Measurements from ENCODE around the gene PAK1IP1. TPM values are rescaled to one million over a fixed set of nuclear protein-coding genes. Genes with fewer than 3 reads are reported as not detected.
"Not testable (repeated sequence)": the region's sequence is repeated elsewhere in the genome, so short reads cannot be mapped to it uniquely, and the experiment has no call there.

Gene PAK1IP1
- total RNA-seq, 1 donor from 2014 or later, result 11.0 TPM

DNA sequence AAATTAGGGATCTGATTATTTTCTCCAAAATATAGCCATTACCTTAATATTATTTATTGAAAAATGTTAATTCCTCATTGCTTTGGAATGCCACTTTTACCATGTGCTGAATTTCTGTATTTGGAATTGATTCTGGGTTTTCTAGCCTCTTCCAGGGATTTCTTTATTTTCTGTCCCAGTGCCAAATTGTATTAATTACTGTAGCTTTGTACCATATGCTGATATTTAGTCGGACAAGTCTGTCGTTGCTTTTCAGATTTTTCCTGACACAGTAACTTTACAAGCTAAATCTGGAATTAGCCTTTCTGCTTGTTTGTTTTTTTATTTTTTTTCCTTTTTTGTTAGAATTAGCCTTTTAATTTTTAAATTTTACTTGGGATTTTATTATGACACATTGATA lies 42.0 kb downstream of the PAK1IP1 start:
- DNase-seq, result no peak
- intact Hi-C loops (cut with micrococcal nuclease), result no loop called here
- ATAC-seq, result no peak

DNA sequence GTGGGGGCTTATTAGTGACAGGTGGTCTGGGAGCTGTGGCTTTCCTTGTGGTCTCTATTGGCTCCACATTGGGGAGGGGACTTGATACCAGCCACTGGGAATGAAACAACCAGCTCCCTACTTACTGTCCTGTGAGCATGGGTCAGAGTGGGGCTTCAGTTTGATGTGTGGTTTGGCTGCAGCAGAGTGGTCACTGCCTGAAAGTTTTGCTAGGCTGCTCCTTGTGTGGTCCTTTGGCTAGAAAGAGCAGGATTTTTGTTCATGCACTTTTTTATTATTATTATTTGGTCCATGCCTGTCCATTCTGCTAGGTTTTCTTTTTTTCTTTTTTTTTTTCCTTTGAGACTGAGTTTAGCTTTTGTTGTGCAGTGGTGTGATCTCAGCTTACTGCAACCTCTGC lies 45.3 kb downstream of the PAK1IP1 start:
- DNase-seq (no peak), ATAC-seq (no peak)
- intact Hi-C loops (cut with micrococcal nuclease), result no loop called here

DNA sequence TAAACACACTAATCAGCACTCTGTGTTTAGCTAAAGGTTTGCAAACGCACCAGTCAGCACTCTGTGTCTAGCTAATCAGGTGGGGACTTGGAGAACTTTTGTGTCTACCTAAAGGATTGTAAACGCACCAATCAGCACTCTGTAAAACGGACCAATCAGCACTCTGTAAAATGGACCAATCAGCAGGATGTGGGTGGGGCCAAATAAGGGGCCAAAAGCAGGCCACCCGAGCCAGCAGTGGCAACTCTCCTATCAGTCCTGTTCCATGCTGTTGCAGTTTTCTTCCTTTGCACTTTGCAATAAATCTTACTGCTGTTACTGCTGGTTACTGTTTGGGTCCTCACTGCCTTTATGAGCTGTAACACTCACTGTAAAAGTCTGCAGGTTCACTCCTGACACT lies 46.9 kb downstream of the PAK1IP1 start:
- intact Hi-C loops (cut with micrococcal nuclease); DNase-seq; ATAC-seq: not testable (repeated sequence)

DNA sequence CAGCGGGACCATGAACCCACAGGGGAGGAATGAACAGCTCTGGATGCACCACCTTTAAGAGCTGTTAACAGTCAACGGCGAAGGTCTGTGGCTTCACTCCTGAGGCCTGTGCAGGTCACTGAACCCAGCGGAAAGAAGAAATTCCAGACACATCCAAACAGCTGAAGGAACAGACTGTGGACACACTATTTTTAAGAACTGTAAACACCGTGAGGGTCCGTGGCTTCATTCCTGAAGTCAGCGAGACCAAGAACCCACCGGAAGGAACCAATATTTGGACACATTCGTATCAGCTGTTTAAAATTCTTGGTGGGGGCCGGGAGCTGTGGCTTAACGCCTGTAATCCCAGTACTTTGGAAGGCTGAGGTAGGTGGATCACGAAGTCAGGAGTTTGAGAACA lies 47.5 kb downstream of the PAK1IP1 start:
- DNase-seq (no peak), ATAC-seq (no peak)
- intact Hi-C loops (cut with micrococcal nuclease), result no loop called here

DNA sequence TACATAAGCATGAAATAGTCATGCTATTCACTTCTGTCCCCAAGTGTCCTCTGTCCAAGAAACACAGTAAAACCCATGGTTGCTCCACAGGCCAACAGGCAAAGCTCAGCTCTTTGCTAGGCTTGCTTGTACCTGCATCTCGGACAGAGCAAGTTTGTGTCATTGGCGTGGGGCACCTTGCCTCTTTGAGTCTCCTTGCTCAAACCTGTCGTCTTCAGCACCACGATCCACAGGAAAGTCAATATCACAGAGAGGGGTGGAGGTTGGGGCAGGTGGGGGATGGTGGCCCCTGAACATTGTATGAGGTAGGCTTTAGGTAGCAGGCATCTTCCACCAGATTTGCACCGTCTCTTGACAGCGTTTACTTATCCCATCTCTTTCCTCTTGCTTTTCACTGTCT lies 48.7 kb downstream of the PAK1IP1 start:
- intact Hi-C loops (cut with micrococcal nuclease), result no loop called here
- no peak for DNase-seq
- ATAC-seq, result no peak

DNA sequence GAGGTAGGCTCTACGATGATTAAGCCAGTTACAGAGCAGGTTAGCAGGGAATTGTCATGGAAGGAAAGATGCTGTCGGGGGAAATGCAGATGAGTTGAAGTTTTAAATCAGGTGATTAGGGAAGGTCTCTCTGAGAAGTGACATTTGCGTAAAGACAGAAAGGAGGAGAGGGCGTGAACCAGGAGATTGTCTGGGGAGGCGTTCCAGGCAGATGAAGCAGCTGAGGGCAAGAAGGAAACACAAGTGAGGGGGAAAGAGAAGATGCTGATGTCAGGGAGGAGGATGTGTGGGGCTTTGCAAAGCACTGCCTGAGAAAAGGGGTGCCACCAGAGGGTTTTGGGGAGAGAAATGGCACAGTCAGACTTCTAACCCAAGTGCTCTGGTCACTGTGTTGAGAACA lies 50.3 kb downstream of the PAK1IP1 start:
- intact Hi-C loops (cut with micrococcal nuclease), result no loop called here
- DNase-seq (no peak), ATAC-seq (no peak)

DNA sequence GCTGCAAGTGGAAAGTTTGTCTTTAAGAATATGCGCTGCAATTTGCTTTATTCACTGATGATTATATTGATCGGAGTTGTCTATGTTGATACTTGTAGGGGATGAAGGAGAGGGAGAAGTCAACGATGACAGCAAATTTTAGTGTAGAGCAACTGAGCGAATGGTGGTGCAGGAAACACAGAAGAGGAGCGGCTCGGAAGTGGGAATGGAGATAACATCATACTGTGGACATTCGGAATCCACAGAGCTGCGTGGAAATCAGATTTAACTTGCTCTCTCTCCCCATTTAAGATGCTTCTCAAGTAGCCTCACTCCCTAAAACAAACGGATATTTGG lies 52.1 kb downstream of the PAK1IP1 start:
- DNase-seq (no peak), ATAC-seq (no peak)
- intact Hi-C loops (cut with micrococcal nuclease), result no loop called here

DNA sequence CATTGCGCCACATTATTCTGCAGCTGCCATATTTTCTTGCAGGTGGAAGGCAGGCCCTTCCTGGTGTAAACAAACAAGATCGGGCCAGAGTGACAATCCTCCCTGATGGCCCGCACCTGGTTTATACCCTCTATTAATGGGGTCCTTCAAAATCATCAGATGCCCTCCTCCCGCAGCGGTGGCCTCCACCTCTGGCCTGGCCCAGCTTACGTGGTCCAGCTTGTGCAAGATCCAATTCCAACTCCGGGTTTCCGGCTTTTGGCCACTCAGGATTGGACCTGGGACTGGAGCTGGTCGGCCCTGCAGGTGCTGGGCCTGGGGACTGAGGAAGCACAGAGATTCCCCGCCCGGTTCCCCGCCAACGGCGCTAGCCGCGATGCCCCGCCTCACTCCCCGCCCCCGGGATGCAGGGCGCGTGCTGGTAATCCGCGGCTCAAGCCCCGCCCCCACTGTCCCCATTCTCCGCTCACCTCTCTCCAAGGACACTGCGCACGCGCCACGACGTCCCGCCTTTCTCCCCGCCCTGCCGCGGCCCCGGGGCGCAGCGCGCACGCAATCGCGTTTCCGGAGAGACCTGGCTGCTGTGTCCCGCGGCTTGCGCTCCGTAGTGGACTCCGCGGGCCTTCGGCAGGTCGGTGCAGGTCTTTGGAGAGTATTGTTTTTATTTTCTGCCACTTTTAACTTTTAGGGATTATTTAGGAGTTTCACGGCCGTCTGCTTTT lies 52.6 kb downstream of the PAK1IP1 start, which contains the start of gene TMEM14B:
Gene TMEM14B (plus strand): TSS at position 555 of the 722 bp plus-strand sequence. CDS start 1,441 bp downstream, outside the sequence.
- intact Hi-C loops (cut with micrococcal nuclease), result no loop called here
- peak; percentile 100 for DNase-seq
- ATAC-seq, result peak; percentile 100

DNA sequence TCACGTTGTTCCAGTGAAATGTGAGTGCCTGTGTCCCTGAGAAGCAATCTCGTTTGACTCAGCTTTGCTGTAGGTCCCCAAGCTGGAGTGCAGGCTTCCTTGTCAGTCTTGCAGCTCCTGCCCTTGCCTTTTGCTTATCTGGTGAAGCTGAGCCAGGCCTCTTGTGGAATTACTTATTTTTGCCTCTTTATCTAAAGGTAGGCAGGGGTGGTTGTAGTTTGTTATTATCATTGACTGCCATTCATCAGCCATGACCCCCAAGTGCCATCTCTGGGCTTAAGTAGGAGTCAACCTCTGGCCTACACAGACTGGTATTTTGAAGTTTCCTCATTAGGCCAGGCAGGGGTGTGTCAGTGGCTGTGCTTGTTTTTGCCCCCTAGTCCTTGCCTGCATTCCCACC lies 55.0 kb downstream of the PAK1IP1 start:
- ATAC-seq (no peak), DNase-seq (no peak)
- intact Hi-C loops (cut with micrococcal nuclease), result no loop called here

DNA sequence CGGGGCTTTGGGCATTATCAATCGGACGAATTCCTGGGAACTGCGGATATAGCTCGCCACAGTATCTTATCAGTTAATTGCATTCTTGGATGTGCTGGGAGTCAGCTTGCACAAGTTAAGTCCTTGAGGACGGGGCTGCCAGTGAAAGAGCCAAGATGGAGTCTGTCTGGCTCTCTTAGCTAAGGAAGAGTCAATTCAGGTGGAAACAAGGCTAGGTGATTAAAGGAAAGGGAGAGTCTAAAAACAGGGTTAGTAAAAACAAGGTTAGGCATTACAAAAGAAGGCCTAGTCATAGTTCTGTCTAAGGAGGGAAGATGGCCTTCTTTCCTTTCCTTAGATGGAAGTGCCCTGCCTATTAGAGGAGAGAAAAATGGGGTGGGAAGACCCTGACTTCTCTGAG lies 55.8 kb downstream of the PAK1IP1 start:
- intact Hi-C loops (cut with micrococcal nuclease); DNase-seq; ATAC-seq: not testable (repeated sequence)

DNA sequence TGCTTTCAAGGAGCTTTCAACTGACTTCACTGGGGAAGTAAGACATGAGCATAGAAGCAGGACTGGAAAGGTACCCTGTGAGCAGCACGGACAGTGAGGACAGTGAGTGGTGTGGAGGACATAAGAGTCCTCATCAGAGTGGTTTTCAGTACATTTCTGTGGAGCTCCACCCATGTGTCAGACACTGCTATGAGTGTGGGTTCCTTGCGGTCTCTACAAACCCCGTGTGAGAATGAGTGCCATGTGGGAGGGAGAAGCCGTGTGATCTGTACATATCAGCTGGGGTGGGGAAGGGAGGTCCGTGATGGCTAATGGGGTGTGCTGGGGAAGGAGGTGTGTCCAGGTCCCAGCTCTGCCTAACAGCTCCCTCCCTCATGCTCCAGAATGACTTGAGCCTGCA lies 57.0 kb downstream of the PAK1IP1 start:
- ATAC-seq; DNase-seq; intact Hi-C loops (cut with micrococcal nuclease): not testable (repeated sequence)

DNA sequence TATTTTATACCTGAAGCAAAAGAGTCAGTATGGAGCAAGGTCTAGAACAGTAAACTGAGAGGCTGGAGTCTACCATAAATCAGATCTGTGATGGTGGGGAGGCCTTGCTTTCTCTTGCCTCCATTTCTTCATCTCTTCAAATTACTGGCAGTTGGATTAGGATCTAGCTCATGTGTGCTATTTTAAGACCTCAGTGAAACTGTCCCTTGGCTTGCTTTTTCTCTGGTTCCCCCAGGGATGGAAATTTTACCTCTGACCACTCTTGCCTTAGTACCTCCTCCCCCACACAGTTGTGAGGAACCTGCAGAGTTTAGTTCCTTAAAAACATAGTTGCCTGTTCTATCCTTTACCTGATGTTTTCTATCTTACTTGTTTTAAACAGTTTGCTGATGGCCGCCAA lies 61.3 kb downstream of the PAK1IP1 start:
- no peak for ATAC-seq
- intact Hi-C loops (cut with micrococcal nuclease), result no loop called here
- no peak for DNase-seq

Other genes with a start within 250 kb of the PAK1IP1 start
- gene GCNT2, start 173.6 kb upstream of the PAK1IP1 start, total RNA-seq, result 41.8 TPM
- not detected for gene C6orf52, start 356 bp upstream of the PAK1IP1 start, total RNA-seq
- 128 TPM for gene TMEM14C, start 28.1 kb downstream of the PAK1IP1 start, total RNA-seq
- gene TMEM14B, start 52.8 kb downstream of the PAK1IP1 start, total RNA-seq, result 115 TPM
- 0.07 TPM for gene MAK, start 143.6 kb downstream of the PAK1IP1 start, total RNA-seq
- gene GCM2, start 187.1 kb downstream of the PAK1IP1 start, total RNA-seq, result not detected
- 1.1 TPM for gene SYCP2L, start 192.1 kb downstream of the PAK1IP1 start, total RNA-seq